Fibroblast of lung (primary cell): ENCODE measurements around the gene IGSF23.

Experiments
- CTCF ChIP-seq, 2 donors: IDR thresholded peaks in 1 of 2; conservative IDR thresholded peaks in 1 of 2; 1 replicate in 1 of 2; 2 replicates in 1 of 2; pipeline ENCODE4 v1.5.1; 2011 to 2012; ENCODE audit warnings: low read length in 2 of 2, control low read depth in 1 of 2, inconsistent platforms in 1 of 2, low read depth in 1 of 2, mild to moderate bottlenecking in 1 of 2
- EZH2 ChIP-seq: IDR thresholded peaks from 2 replicates; pipeline ENCODE4 v1.5.1; 2012; ENCODE audit warnings: low read length, control low read depth, mild to moderate bottlenecking; ENCODE audit errors: missing control alignments

- no peak for TF ChIP-seq CTCF (conservative IDR thresholded peaks at IDR 0.05 in 1 of 2, IDR thresholded peaks at IDR 0.05 in 1 of 2; ENCODE audit: low read depth in 1 of 2, low read length in 2 of 2)
- TF ChIP-seq EZH2: no peak
Measured at GRCh38 chr19:44666852-44667556, 53.6 kb downstream of the IGSF23 start.
